PC-3 (cell line): ENCODE measurements around the gene GRSF1.

Source experiments
- EZH2 ChIP-seq: fragments of 300-600 bp; sonication (generic); IDR thresholded peaks from one replicate; pipeline ENCODE4 v1.6.1; 2017; ENCODE audit warnings: antibody characterized with exemption, mild to moderate bottlenecking, low read length; ENCODE audit not compliant: unreplicated experiment
- EZH2phosphoT487 ChIP-seq: fragments of 300-600 bp; sonication (generic); IDR thresholded peaks from 2 replicates; pipeline ENCODE4 v1.6.1; 2018; ENCODE audit warnings: mild to moderate bottlenecking, antibody characterized with exemption, low read length, borderline replicate concordance
- TF ChIP-seq, protein P1 (sequence below): fragments of 300-600 bp; sonication (generic); conservative IDR thresholded peaks from 2 replicates; pipeline ENCODE4 v1.5.1; 2017; ENCODE audit warnings: antibody characterized with exemption, low read depth, mild to moderate bottlenecking, low read length

DNA sequence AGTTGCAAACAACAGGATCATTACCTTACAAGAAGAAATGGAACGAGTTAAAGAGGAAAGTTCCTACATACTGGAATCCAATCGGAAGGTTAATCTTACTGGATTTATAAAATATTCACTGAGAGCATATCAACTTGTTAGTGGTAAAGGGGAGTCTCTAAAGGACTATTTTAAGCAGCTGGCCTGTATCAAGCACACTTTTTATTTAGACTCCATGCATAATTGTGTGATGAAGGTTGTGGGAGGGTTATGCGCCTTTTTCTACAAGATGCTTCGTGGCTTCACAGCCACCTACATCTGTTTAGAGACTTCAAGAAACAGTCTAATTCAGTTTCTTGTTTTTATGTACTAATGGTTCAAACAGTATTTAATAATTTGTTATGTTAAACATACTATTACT lies 56.6 kb downstream of the GRSF1 start:
- TF ChIP-seq, protein P1, sequence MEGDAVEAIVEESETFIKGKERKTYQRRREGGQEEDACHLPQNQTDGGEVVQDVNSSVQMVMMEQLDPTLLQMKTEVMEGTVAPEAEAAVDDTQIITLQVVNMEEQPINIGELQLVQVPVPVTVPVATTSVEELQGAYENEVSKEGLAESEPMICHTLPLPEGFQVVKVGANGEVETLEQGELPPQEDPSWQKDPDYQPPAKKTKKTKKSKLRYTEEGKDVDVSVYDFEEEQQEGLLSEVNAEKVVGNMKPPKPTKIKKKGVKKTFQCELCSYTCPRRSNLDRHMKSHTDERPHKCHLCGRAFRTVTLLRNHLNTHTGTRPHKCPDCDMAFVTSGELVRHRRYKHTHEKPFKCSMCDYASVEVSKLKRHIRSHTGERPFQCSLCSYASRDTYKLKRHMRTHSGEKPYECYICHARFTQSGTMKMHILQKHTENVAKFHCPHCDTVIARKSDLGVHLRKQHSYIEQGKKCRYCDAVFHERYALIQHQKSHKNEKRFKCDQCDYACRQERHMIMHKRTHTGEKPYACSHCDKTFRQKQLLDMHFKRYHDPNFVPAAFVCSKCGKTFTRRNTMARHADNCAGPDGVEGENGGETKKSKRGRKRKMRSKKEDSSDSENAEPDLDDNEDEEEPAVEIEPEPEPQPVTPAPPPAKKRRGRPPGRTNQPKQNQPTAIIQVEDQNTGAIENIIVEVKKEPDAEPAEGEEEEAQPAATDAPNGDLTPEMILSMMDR: no peak
- TF ChIP-seq EZH2 (no peak), EZH2phosphoT487 (no peak)
